SKM-1 treated with dmso at 0.1 percent for 144 hours (cell line): ENCODE measurements around the gene THOC1.

ENCODE experiments used
- DNase-seq: peaks from one replicate; lab custom pipeline; 2025; ENCODE audit not compliant: unreplicated experiment; lab: John Stamatoyannopoulos, UW

The THOC1 gene

GRCh38 chr18:275486-275885 lies 7.6 kb upstream of the THOC1 start:
- no peak for DNase-seq

DNA sequence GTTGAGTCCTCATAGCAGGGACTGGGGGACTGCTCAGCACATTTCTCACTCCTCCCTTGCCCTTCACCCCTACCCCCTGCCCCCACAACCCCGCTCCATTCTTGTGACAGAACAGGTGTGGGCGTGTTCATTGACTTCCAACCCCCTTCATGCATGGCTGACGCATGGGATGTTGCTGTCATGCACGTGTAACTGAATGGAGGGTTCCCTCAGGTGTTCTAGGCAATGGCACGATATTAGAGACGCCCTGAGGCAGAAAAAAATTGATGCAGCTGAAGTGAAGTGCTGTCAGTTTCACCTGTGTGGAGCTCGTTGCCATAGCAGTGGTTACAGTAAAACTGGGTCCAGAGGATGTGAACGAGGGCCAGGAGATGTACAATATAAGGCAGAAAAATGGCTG lies 6.5 kb upstream of the THOC1 start:
- no peak for DNase-seq

DNA sequence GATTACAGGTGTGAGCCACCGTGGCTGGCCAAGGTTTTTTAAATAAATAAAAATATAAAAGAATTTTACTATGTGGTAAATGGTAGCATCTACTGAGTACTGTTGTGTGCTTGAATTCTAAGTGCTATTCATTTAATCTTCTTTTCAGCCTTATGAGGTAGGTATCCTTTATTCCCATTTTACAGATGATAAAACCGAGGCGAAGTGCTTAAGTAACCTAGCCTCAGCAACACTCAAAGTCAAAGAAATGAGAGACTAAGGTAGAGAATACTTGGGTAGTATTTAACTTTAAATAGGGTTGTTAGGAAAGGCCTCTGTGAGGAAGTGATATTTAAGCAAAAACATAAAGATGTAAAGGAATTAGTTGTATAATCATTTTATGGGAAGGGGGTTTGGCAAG lies 5.7 kb upstream of the THOC1 start:
- DNase-seq = no peak

GRCh38 chr18:272650-273049 lies 4.8 kb upstream of the THOC1 start:
- no peak for DNase-seq

DNA sequence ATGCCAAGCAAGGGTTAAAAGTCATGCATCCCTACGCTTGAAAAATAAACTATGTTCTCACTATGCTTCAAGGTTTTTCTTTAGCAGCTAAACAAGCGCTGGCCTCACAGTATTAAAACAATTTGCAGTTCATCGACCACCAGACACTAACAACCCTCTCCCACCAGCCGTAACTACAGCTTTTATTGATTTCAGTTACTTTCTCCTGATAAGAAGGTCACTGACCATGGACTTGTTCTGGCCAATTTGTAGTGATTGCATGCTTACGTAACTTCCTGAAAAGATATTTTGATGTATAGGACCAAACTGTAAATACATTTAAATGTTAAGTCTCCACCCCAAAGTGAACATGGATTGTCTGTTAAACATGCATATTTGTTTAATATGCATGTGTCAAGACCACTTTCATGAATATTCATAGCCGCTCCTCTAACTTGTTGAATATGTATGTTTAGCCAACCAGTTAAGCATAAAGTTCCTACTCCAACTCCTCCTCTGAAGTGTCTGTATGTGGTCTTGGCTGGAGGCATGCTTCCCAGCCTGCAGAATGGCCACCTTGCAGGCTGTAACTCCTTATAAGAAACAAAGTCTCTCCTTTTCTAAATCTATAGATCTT lies 1.7 kb upstream of the THOC1 start:
- no peak for DNase-seq

- DNase-seq = peak; percentile 31
These were observed 513 bp downstream of the THOC1 start for GRCh38 chr18:267380-267687.

GRCh38 chr18:261398-262073 lies 6.3 kb downstream of the THOC1 start:
- DNase-seq = no peak

DNA sequence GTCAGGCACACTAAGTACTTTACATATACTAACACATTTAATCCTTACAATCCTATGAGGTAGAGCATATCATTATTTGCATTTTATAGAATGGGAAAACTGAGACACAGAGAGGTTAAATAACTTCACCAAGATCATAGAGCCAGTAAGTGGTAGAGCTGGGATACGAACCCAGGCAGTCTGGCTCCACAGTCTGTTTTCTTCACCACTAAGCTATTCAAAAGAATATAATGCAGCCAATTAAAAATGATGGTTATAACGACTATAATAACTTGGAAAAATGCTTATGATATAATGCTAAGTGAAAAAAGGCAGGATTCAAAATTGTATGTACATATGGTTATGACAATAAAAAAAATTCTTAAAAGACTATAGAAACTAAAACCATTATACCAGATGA lies 7.3 kb downstream of the THOC1 start:
- DNase-seq = no peak

GRCh38 chr18:255171-255570 lies 12.7 kb downstream of the THOC1 start:
- no peak for DNase-seq

DNA sequence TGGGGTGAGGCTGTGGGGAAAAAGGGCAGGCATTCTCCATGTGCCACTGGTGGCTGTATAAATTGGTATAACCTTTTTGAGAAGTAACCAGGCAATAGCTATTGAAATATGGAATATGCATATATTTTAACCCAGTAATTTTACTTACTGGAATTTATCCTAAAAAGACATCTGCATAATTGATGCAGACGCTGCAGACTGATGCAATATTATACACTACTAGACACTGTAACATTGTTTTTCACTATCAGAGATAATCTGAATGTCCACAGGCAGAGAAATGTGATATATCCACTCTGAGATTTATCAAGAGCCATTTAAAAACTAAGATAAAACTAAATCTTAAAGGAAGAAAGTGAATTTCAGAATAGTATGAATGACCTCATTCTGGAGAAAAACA lies 14.7 kb downstream of the THOC1 start:
- DNase-seq = no peak

GRCh38 chr18:251572-251971 lies 16.3 kb downstream of the THOC1 start:
- no peak for DNase-seq

DNA sequence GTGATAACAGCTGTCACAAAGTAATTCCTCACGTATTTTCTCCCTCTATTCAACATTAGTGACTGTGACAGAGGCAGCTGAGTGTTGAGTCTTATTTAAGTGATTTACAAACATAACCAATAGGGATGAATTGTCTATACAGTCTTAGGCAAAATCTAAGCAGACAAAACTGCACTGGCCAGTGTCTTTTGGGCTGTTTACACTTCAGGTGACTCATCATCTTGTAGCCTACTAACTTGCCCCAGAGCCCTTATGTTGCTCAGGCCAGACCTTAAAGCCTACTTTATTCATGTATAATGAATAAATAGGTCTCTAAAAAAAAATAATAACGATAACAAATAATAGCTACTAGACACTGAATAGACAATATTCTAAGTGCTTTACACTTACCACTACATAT lies 17.2 kb downstream of the THOC1 start:
- DNase-seq = no peak

DNA sequence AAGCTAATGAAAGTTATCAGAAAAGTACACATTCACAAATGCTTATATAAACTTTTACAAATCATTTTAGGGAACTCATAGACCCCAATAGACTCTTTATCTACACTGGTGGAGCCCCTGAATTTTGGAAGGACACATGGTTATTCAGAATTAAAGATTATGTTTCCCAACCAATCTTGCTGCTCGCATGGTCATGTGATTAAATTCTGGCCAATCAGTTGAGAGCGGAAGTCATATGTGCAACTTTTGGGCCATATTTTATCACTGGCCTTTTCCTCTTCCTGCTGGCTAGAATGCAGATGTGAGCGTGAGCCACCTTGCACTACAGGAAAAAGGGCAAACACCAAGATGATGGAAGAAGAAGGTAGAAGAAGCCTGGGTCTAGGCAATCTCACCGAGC lies 19.8 kb downstream of the THOC1 start:
- DNase-seq = no peak

GRCh38 chr18:245282-245847 lies 22.5 kb downstream of the THOC1 start:
- no peak for DNase-seq

DNA sequence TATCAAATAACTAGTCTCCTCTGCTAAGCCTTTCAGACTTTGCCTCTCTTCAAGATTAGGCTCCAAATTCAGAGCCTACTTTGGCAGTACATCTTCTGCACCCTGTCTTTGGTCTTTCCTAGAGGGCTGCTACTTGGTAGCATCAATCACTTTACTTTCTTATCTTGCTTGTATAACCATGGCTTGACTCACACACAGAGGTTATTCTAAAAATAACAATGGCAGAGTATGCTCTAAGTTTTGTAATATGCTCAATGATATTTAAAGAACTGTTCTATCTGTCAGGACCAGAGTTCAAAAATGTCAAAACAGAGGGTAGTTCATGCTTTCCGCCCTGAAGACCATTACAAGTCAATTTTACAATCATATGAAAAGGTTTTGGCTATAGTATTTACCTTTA lies 27.7 kb downstream of the THOC1 start:
- no peak for DNase-seq

- DNase-seq = no peak
These were observed 36.3 kb downstream of the THOC1 start for GRCh38 chr18:231563-231962.

DNA sequence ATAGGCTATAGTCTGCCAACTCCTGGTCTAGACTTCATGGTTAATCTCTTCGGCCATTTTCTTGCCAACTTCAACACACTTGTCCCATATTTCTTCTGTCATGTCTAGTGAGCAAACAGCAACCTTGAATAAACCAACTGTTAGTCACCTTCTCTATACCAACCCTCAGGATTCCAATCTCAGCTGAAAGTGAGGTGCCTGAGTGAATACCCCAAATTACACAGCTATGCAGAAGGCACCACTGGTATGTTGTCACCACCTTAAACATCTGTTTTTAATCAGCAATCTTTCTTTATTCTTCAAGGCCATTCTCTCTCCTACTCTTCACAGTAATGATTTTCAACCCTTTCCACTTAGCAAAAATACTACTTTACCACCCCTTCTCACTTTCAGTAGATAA lies 39.3 kb downstream of the THOC1 start:
- no peak for DNase-seq

- DNase-seq = no peak
These were observed 39.9 kb downstream of the THOC1 start for GRCh38 chr18:227902-228301.

DNA sequence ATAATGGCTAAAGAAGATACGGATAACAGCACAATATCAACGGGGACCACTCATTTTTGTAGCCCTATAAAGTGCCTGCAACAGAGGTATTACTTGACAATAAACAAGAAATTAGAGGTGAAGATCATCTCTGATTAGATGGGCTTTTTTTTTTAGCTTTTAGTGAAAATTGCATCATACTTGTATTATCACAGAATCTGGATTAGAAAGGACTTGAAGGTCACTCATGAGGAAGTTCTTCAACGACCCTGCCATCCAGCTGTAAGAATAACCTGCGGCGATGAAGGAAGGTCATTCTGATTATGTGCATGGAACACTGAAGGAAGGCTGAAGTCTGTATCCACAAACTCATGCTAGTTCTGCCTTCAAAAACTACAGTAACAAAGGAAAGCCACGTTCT lies 40.5 kb downstream of the THOC1 start:
- DNase-seq = no peak

- DNase-seq = no peak
These were observed 42.1 kb downstream of the THOC1 start for GRCh38 chr18:225745-226144.

- DNase-seq = no peak
These were observed 47.1 kb downstream of the THOC1 start for GRCh38 chr18:220708-221107.

GRCh38 chr18:217532-218336 lies 50.1 kb downstream of the THOC1 start:
- no peak for DNase-seq
